ENCODE data around the gene POLH.

POLH gene

DNA sequence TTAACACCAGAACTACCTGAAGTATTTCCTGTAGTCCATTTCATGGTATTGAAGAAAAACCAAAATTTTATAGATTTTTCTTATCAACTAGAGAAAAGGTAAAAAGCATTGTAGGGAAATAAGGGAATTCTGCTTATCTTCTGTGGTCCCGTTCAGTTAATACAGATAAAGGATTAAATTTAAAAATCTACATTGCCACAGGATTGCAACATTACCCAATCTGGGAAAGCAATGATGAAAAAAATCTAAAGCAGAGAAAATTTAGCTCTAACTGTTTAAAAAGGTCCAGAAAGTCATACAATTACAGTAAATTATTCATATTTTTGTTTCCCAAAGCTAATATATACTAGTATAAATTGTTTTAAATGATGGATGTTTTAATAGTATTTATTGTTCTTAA, 18.0 kb downstream of the POLH start:
- DNase-seq (ENCODE audit: low read depth, low spot score) = no peak
- no peak overlapping the region for H3K4me3 ChIP-seq (ENCODE audit: low read length)

DNA sequence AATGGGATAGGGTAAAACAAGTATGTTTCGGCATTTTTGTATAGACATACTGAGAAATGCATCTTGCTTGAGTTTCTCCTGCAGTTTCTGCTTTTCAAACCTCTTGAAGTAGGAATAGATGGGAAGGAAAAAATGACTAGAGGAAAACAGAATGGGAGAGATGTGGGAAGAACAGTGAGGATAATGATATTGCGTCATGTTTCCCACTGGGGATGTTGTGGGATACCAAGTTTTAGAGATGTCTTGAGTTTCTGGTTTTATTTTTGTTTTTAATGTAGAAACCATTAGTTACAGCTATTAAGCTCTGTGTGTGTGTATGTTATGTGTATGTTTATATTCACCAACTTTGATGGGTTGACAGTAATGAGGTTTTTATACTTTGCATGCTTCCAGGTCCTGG, 24.6 kb downstream of the POLH start:
- H3K4me3 ChIP-seq (ENCODE audit: low read length) = no peak overlapping the region
- DNase-seq (ENCODE audit: low read depth, low spot score) = no peak

DNA sequence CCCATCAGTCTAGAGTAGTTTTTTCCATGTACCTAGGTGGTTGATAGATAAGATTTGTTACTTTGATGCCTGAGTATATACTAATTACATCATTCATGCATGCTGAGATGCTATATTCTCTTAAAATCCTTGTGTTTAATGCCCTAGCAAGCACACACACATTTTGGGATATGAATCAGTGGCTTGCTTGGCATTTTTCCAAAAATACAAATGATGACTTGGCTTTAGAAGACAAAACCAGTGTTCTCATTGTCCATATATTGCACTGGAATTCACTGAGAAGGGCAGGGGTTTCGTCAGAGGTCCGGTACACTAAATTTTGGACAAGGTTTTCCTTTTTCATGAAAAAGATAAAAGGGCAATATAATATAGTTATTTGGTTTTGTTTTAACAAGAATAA, 28.2 kb downstream of the POLH start:
- no peak for DNase-seq (ENCODE audit: low read depth, low spot score)
- no peak overlapping the region for H3K4me3 ChIP-seq (ENCODE audit: low read length)

DNA sequence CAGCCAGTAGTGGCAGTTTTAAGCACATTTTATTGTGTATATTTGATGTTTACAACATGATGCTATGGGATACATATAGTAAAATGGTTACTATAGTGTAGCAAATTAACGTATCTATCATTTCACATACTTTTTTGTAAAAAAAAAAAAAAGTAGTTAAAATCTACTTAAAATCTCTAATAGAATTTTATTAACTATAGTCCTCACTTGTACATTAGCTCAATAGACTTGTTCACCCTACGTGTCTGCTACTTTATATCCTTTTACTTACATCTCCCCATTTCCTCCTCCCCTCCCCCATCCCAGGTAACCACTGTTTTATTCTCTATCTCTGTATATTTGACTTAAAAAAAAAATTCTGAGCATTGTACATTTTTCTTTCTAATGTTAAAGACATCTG, 30.0 kb downstream of the POLH start:
- H3K4me3 ChIP-seq (ENCODE audit: low read length) = no peak overlapping the region

DNA sequence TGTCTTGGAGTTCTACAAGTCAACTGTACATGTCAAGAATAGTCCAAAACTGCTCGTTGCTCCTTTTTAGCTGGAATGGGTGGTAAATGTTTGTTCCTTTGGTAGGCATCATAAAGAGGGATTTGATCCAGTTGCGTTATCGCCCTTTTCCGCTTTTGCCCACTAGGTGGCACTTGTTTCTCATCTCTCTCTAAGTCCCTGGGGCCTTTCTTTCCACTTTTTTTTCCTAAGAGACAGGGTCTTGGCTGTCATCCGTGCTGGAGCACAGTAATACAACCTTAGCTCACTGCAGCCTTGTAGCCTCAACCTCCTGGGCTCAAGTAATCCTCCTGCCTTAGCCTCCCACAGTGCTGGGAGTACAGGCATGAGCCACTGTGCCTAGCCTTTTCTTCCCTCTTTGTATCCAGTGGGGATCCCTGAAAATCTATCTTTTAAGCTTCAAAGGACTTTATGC, 32.4 kb downstream of the POLH start:
- H3K4me3 ChIP-seq (ENCODE audit: low read length) = no peak overlapping the region
- peak; percentile 62 for DNase-seq (ENCODE audit: low read depth, low spot score)

More for the DNA sequence above, 30.0 kb downstream of the POLH start:
- DNase-seq (ENCODE audit: low read depth, low spot score) = no peak

DNA sequence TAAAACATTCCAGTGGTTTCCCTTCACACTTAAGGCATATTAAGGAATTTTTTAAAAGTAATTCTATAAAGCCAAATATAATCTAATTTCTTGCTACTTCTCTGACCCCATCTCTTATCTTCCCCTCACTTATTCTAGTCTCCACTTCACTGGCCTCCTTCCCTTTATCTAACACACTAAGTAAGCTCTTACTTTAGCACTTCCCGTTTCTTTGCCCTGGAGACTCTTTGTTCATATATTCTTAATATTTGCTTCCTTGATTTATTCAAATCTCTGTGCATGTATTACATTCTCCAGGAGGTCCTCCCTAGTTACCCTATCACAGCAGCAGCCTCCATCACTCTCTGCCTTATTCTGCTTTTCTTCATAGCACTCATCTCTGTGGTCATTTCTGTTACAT, 32.8 kb downstream of the POLH start:
- DNase-seq (ENCODE audit: low read depth, low spot score) = no peak
- H3K4me3 ChIP-seq (ENCODE audit: low read length) = no peak overlapping the region

DNA sequence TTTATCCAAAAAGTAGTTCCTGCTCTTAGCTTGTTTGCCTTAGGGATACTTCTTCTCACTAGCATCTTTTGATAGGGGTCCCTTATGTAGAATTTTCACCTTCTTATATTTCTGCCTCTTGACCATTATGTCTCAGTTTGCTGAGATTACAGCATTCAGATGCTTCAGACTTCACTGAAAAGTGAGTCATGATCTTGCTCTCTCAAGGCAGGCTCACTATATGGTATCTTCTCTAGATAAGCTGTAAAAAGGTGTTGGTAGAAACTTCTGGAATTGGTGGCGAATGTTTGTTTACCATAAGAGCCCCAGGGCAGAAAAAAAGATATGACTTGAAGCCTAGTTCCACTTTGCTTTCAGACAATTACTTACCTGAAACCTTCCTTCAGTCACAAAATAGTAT, 33.4 kb downstream of the POLH start:
- no peak overlapping the region for H3K4me3 ChIP-seq (ENCODE audit: low read length)
- no peak for DNase-seq (ENCODE audit: low read depth, low spot score)

DNA sequence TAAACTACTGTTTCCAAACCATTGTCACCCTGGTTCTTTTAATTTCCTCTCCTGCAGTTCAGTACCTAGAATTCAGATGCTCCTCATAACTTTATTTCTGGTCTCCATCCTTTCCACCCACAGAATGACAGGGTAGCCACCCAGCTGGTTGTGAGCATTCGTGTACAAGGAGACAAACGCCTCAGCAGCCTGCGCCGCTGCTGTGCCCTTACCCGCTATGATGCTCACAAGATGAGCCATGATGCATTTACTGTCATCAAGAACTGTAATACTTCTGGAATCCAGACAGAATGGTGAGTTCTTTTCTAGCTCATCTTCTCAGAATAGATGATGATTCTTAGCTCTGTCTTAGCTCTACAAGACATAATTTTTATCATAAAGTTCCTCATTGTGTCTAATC, 34.4 kb downstream of the POLH start:
- no peak for DNase-seq (ENCODE audit: low read depth, low spot score)
- H3K4me3 ChIP-seq (ENCODE audit: low read length) = no peak overlapping the region

DNA sequence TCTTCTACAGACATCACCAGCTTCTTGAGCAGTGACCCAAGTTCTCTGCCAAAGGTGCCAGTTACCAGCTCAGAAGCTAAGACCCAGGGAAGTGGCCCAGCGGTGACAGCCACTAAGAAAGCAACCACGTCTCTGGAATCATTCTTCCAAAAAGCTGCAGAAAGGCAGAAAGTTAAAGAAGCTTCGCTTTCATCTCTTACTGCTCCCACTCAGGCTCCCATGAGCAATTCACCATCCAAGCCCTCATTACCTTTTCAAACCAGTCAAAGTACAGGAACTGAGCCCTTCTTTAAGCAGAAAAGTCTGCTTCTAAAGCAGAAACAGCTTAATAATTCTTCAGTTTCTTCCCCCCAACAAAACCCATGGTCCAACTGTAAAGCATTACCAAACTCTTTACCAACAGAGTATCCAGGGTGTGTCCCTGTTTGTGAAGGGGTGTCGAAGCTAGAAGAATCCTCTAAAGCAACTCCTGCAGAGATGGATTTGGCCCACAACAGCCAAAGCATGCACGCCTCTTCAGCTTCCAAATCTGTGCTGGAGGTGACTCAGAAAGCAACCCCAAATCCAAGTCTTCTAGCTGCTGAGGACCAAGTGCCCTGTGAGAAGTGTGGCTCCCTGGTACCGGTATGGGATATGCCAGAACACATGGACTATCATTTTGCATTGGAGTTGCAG, 37.9 kb downstream of the POLH start:
- no peak for DNase-seq (ENCODE audit: low read depth, low spot score)
- H3K4me3 ChIP-seq (ENCODE audit: low read length) = no peak overlapping the region

DNA sequence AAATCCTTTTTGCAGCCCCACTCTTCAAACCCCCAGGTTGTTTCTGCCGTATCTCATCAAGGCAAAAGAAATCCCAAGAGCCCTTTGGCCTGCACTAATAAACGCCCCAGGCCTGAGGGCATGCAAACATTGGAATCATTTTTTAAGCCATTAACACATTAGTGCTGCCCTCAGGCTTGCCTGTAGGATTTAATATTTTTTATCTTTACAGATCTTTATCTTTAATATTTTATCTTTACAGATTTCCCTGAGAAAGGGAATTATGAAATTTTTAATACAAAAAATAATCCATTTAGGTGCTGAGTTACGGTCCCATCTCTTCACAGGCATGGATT, 38.4 kb downstream of the POLH start:
- DNase-seq (ENCODE audit: low read depth, low spot score) = no peak
- no peak overlapping the region for H3K4me3 ChIP-seq (ENCODE audit: low read length)

DNA sequence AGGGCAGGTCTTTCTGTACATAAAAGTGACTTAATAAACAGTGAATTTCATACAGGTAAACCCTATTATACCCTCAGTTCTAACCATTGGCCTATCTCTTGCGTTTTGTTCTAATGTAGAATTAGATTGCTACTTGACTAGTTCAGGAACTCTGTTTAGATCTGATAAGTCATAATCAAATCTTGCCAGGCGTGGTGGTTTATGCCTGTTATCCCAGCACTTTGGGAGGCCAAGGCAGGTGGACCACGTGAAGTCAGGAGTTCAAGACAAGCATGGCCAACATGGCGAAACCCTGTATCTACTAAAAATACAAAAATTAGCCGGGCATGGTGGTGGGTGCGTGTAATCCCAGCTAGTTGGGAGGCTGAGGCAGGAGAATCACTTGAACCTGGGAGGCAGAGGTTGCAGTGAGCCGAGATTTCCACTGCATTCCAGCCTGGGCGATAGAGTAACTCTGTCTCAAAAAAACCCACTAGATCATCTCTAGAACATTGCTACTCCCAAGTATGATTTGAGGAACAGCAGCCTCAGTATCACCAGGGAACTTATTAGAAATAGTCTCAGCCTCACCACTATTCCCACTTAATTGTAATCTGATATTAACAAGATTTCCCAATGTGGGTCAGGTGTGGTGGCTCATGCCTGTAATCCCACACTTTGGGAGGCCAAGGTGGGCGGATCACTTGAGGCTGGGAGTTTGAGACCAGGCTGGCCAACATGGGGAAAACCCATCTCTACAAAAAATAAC, 40.9 kb downstream of the POLH start:
- no peak for DNase-seq (ENCODE audit: low read depth, low spot score)
- no peak overlapping the region for H3K4me3 ChIP-seq (ENCODE audit: low read length)

DNA sequence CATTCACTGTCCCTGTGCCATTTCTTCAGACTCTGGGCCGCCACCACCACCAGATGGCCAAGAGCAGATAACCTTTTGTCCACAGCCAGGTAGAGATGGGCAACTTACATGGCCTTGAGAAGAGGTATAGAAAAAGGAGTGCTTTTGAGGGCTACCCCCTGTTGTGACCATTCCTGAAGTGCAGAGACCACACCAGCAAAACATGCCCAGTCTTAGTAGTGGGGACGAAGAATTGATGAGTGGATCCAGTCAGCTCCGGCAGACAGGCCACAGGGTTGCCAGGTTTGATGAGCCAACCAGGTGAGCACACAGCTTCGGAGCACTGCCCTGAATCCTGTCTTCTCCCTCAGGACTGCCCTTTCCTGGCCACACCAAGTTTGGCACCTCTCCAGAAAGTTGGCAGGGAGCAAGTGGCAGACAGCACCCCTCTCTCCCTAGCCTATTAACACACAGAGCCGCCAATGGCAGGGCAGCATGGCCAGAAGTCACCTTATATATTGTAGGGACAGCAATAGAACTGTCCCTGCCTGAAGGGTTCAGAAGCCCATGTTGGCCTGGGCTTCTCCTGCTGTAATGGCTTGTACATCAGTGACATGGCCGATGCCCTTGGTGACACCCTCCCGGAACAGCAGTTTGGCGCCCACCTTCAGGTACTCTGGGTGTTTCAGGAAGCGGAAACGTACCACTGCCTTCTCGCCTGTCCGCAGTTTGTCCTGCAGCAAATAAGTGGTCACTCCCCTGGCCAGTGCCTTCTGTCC, 45.3 kb downstream of the POLH start:
- H3K4me3 ChIP-seq (ENCODE audit: low read length) = no peak overlapping the region
- no peak for DNase-seq (ENCODE audit: low read depth, low spot score)

DNA sequence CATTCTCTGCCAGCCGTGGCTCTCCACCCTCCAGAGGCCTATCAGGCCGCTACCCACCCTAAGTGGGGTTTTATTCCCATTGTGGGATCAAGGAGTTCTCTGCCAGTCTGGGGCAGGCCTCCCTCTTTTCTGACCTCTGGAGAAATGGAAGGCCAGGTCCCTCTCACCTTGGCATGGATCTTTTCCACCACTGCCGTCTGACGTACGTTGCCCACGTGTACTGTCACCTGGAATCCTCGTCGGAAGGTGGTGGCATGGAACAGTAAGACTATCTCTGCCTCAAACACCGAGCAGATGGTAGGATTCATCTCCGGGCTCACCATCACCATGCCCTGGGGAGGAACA, 45.8 kb downstream of the POLH start:
- DNase-seq (ENCODE audit: low read depth, low spot score) = no peak
- H3K4me3 ChIP-seq (ENCODE audit: low read length) = no peak overlapping the region

DNA sequence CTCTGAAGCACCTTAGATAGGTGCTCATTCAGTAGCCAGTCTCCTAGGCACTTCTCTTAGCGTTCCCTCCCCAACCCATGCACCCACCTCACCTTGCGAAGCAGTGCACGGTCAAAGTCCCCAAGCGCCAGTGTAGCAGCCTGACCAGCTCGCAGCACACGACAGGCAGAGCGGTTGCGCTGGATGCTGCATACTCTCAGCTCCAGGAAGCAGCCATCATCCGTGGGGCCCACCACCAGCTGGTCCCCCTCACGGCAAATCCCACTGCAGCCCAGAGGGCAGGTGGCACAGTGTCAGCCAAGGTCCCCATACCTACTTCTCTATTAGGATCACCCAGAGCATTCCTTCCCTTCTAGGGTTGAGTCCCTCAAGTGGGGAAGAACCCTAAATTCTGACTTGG, 46.6 kb downstream of the POLH start:
- no peak for DNase-seq (ENCODE audit: low read depth, low spot score)
- no peak overlapping the region for H3K4me3 ChIP-seq (ENCODE audit: low read length)

DNA sequence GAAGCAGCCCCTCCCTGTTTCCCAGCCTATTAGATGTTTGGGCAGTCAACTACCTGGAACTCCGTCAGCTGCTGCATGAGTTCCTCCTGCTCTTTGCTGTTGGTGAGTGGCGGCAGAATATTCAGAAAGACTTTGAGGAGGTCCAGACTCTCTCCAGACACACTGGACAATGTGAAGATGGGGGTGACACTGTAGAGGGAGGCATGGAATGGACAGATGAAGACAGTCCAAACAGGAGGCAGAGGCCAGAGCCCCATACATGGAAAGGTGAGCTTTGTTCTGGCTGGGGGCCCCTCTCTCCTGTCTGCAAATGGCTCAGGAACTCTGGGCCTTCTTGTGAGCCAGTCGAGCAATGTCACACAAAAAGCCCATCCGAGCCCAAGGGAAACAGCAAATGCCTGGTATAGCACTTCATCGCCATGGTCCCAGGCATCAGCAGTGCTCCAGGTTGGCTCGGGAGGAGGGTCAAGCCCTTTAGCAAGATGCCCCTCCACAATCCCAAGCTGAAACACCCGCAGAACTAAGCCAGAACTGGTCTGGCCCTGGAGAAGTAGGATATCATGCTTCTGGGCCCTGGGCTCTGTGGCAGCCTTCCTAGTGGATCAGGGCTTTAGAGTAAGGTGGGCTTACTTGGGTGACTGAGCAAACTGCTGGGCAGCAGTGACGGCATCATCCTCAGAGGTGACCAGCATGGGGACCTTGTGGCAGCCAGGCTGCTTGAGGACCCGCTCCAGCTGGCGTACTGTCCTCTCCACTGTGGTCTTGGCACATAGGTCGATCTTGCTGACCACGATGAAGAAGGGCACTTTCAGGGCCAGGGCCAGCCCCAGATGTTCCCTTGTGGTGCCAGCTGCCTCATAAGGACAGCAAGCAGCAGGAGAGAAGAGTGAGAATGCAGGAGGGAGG, 48.1 kb downstream of the POLH start:
- no peak for DNase-seq (ENCODE audit: low read depth, low spot score)
- H3K4me3 ChIP-seq (ENCODE audit: low read length) = no peak overlapping the region

DNA sequence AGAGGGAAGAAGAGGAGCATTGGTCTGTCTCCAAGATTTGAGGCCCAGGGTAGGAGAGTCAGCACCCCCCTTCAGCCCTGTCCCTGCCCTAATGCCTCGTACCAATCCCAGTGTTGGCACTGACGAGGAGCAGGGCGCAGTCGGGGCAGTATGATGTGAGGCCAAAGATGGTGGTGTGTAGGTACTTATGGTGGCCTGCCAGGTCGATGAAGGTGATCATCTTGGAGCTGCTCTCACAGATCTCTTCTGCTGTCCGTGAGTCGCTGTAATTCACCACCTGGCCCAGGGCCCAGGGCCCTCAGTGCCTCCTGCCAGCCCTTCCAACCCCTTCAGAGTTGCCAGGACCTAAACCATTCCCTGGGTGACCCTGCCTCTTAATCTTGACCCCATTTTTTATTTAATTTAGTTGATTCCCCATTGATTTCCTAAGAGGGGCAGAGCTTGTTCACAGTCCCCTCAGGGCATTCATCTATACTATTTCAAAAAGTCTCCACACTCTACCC, 48.9 kb downstream of the POLH start:
- no peak for DNase-seq (ENCODE audit: low read depth, low spot score)
- H3K4me3 ChIP-seq (ENCODE audit: low read length) = no peak overlapping the region

DNA sequence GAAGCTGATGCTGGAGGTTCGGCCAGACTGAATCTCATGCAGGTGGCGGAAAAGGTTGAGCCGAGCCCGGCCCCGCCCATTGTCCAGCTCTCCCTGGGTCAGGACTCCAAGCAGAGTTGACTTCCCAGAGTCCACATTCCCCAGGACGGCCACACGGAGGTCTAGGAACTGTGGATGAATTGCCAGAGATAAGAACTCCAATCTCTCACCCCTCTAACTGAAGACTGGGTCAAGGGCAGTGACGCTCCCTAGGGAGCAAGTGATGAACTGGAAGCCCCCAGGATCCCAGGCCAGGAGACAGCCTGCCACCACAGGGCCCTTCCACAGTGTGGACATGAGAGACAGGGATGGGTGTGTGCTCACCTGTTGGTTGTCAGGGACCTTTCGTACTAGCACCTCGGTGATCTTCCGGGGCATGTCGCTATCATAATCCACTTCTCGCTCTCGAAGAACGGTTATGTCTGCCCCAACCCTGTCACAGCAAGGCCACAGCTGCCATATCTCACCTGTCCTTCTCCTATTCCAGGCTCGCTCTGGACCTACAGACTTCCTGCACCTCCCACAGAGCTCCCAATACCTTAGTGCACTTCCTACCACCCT, 49.5 kb downstream of the POLH start:
- no peak overlapping the region for H3K4me3 ChIP-seq (ENCODE audit: low read length)
- no peak for DNase-seq (ENCODE audit: low read depth, low spot score)

DNA sequence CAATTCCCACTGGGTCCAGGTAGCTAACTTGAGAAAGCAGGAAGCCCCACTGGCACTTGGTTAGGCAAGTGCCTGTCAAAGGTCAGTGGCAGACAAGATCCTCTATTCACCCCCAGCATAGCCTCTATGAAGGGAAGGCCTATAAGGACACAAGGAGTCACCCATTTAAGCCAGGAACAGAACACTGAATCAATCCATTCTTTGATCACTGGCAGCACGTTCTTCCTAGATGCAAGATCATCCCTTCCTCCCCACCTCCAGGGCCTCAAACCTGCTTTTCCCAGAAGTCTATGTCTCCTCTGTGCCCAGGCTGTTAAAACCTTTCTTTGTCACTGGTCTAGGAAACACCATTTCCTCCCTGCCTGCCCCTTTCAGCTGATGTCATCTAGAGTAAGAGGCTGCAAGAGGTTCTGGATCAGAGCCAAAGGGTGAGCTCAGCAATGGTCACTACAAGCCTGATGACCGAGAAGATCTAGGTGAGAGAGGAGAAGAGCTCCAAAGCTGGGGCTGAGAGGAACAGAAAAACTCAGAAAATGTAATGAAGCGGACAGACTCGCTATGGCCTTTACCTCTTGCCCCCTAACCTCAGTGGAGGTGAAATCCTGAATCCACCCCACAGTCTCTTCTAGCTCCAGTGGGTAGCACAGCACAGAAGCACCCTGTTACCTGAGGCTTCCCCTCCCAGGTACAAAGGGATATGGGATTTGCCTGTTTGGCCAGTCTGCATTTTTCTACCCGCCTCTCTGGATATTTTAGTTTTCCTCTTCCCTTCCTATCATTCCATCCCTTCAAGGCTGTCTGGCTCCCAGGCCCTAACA, 51.2 kb downstream of the POLH start:
- no peak for DNase-seq (ENCODE audit: low read depth, low spot score)
- H3K4me3 ChIP-seq (ENCODE audit: low read length) = no peak overlapping the region

Data from Jurkat, Clone E6-1 (cell line).